PFSK-1 (cell line): Measurements from ENCODE around the gene RNFT2.

Experiments
- FOXP2 ChIP-seq: optimal IDR thresholded peaks from 2 replicates; pipeline ENCODE3; 2011; ENCODE audit warnings: borderline replicate concordance, control low read depth, inconsistent platforms; ENCODE audit not compliant: insufficient read depth; ENCODE audit errors: extremely low read length, extremely low read depth
- POLR2AphosphoS5 ChIP-seq: IDR thresholded peaks from 2 replicates; pipeline ENCODE4 v1.6.1; 2012; ENCODE audit warnings: low read depth, mild to moderate bottlenecking, control low read depth, low read length, moderate library complexity
- REST ChIP-seq, 2 experiments: IDR thresholded peaks; 2 replicates each; pipeline versions ENCODE4 v1.6.1 to v1.8.0; 2011 to 2012; ENCODE audit warnings: low read depth in 2 of 2, low read length in 2 of 2, control low read depth in 1 of 2, inconsistent platforms in 1 of 2, mild to moderate bottlenecking in 1 of 2, moderate library complexity in 1 of 2; ENCODE audit not compliant: insufficient read depth in 1 of 2
- SIN3A ChIP-seq: IDR thresholded peaks from 2 replicates; pipeline ENCODE4 v1.6.1; 2012; ENCODE audit warnings: mild to moderate bottlenecking, low read length, moderate library complexity, borderline replicate concordance; ENCODE audit not compliant: insufficient read depth
- TAF1 ChIP-seq: IDR thresholded peaks from 2 replicates; pipeline ENCODE4 v1.6.1; 2012; ENCODE audit warnings: low read length, control low read depth, borderline replicate concordance; ENCODE audit not compliant: insufficient read depth

The RNFT2 gene

GRCh38 chr12:116695464-116695725 lies 42.7 kb upstream of the RNFT2 start:
- TF ChIP-seq REST (IDR thresholded peaks at IDR 0.05; ENCODE audit: insufficient read depth in 1 of 2, low read depth in 2 of 2, low read length in 2 of 2) (no peak), SIN3A (no peak), FOXP2 (no peak), POLR2AphosphoS5 (no peak), TAF1 (no peak)

- TF ChIP-seq FOXP2 (no peak), POLR2AphosphoS5 (no peak), REST (IDR thresholded peaks at IDR 0.05; ENCODE audit: insufficient read depth in 1 of 2, low read depth in 2 of 2, low read length in 2 of 2) (no peak), SIN3A (no peak), TAF1 (no peak)
Observed at GRCh38 chr12:116697305-116697704, 40.8 kb upstream of the RNFT2 start.

DNA sequence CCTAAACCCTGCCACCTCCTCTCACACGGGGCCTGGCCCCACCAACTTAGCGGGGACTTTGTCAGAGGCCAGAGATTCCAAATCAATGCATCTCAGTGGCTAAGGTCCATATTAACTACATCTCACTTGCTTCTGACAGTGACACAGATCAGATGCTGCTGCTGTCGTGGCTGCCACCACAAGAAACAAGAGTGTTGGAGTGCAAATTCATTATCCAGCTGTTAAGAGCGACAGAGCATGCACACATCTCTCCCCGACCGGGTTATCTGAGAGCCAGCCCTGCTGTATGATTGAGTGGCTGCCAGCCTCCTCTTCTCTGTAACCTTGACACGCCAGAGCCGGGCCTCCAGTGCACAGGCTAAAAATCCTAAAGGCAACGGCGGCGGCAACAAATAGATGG lies 40.4 kb upstream of the RNFT2 start:
- no peak for TF ChIP-seq REST (IDR thresholded peaks at IDR 0.05; ENCODE audit: insufficient read depth in 1 of 2, low read depth in 2 of 2, low read length in 2 of 2)

GRCh38 chr12:116698116-116698515 lies 40.0 kb upstream of the RNFT2 start:
- TF ChIP-seq SIN3A (no peak), REST (IDR thresholded peaks at IDR 0.05; ENCODE audit: insufficient read depth in 1 of 2, low read depth in 2 of 2, low read length in 2 of 2) (no peak), FOXP2 (no peak), POLR2AphosphoS5 (no peak), TAF1 (no peak)

GRCh38 chr12:116698554-116699075 lies 39.5 kb upstream of the RNFT2 start:
- TF ChIP-seq TAF1 (no peak), SIN3A (no peak)

- no peak for TF ChIP-seq FOXP2
- no peak for TF ChIP-seq REST (IDR thresholded peaks at IDR 0.05; ENCODE audit: insufficient read depth in 1 of 2, low read depth in 2 of 2, low read length in 2 of 2)
- TF ChIP-seq SIN3A = no peak
- no peak for TF ChIP-seq TAF1
- no peak for TF ChIP-seq POLR2AphosphoS5
Observed at GRCh38 chr12:116700066-116700465, 38.0 kb upstream of the RNFT2 start.
